Measurements from ENCODE around the gene ASTN1. TPM values are rescaled to one million over a fixed set of nuclear protein-coding genes. Genes with fewer than 3 reads are reported as not detected.

The ASTN1 gene
- total RNA-seq, 1 experiment from 2014 or later, result not detected

Small RNAs within 50 kb of the gene (small RNA-seq; reads per million reads assigned to genes)
- 0 reads per million in 2 experiments for gene MIR488

Other genes starting within 250 kb of the ASTN1 start
- not detected in 2 replicates for gene BRINP2, start 6.2 kb upstream of the ASTN1 start, total RNA-seq (2014; rRNA removed; shearing (Covaris generic))